Kidney (tissue), 14 donors: ENCODE results near the gene SHLD1. TPM values are rescaled to one million over a fixed set of nuclear protein-coding genes. Genes with fewer than 3 reads are reported as not detected.

Source experiments
- DNase-seq, 5 donors: peaks; one replicate each; pipeline ENCODE4 v3.0.0-alpha.2; 2013 to 2020
- FAIRE-seq: peaks from 2 replicates; lab custom pipeline; 2012; peaks lifted over from hg19 to GRCh38; lab: Jason Lieb, UNC
- H3K27ac ChIP-seq, 2 donors: one replicate each; pipeline ENCODE4 v1.7.0; 2013; ENCODE audit warnings: low read depth in 2 of 2, low read length in 2 of 2, inconsistent platforms in 1 of 2
- H3K27me3 ChIP-seq: one replicate; pipeline ENCODE4 v1.7.1; 2013; ENCODE audit warnings: low read length, inconsistent platforms; ENCODE audit not compliant: control insufficient read depth, insufficient read depth
- H3K36me3 ChIP-seq, 3 donors: one replicate each; pipeline versions ENCODE4 v1.7.0 to v1.7.1; 2013; ENCODE audit warnings: low read length in 3 of 3, control low read depth in 1 of 3, inconsistent platforms in 1 of 3; ENCODE audit not compliant: insufficient read depth in 3 of 3, control insufficient read depth in 2 of 3
- H3K4me1 ChIP-seq, 3 donors: one replicate each; pipeline versions ENCODE4 v1.7.0 to v1.7.1; 2013; ENCODE audit warnings: low read length in 3 of 3, inconsistent platforms in 1 of 3, low read depth in 1 of 3; ENCODE audit not compliant: control insufficient read depth in 2 of 3, insufficient read depth in 2 of 3
- H3K4me3 ChIP-seq, 3 donors: one replicate each; pipeline versions ENCODE4 v1.7.0 to v1.8.1; 2013; ENCODE audit warnings: low read length in 3 of 3, control low read depth in 1 of 3, inconsistent platforms in 1 of 3
- H3K9ac ChIP-seq, 3 donors: one replicate each; pipeline versions ENCODE4 v1.7.0 to v1.7.1; 2013; ENCODE audit warnings: low read length in 3 of 3, control low read depth in 1 of 3, inconsistent platforms in 1 of 3
- H3K9me3 ChIP-seq, 3 donors: one replicate each; pipeline versions ENCODE4 v1.7.0 to v1.7.1; 2013; ENCODE audit warnings: low read length in 3 of 3, control low read depth in 1 of 3, inconsistent platforms in 1 of 3; ENCODE audit not compliant: control insufficient read depth in 2 of 3, insufficient read depth in 1 of 3
- CTCF ChIP-seq: IDR thresholded peaks from 3 replicates; pipeline ENCODE4 v1.5.1; 2012; ENCODE audit warnings: mild to moderate bottlenecking, moderate library complexity, borderline replicate concordance; ENCODE audit not compliant: insufficient read depth; ENCODE audit errors: extremely low read depth
- intact Hi-C: fragments of 100-400 bp; cut with DNase I; formaldehyde crosslinking; loops from one replicate; pipeline ENCODE4 v1.11.1; 2022
- polyA plus RNA-seq: library from polyadenylated mRNA; stranded (reverse); fragments of 350-450 nt; fragmentation: Illumina TruSeq; extraction: RNeasy Lipid Tissue Mini Kit (QIAGEN cat#74804); gene quantifications from one replicate; pipeline ENCODE4 v1.2.3, GENCODE V29; 2014; ENCODE audit warnings: low read depth, low replicate concordance; ENCODE audit not compliant: insufficient read depth
- total RNA-seq: library from RNA; stranded (reverse); fragmentation: NEBNext Ultra II Directional; extraction: Animal tissue kit (Norgen Biotek cat#: 25700); gene quantifications from one replicate; pipeline ENCODE4 v1.2.1, GENCODE V29; 2021
- donor health status: control.
- donor health status: control.
- donor health status: control.
- donor health status: control.
- donor health status: control.
- donor health status: DM: yes; HTN: yes; CAD: no.
- donor health status: Normal renal cell carcinoma (clear cell type).

SHLD1 gene
- total and polyA plus RNA-seq, 2 donors from 2014 or later: 6.1 to 7.2 TPM

GRCh38 chr20:5887386-5887785 is 137.2 kb downstream of the SHLD1 start:
- no peak for TF ChIP-seq CTCF
- Histone ChIP-seq H3K4me1 (peaks cover 0 to 6% (median 4%) of the 10 kb centered on the region in 3 donors), H3K9me3 (no peaks in the 10 kb centered on the region), H3K27ac (no peak overlapping the region), H3K9ac (no peak overlapping the region), H3K4me3 (no peak overlapping the region), H3K27me3 (no peaks in the 10 kb centered on the region), H3K36me3 (no peaks in the 10 kb centered on the region)
- intact Hi-C loops: no loop called here
- FAIRE-seq: no peak
- DNase-seq: no peak

GRCh38 chr20:5888041-5888440 is 137.8 kb downstream of the SHLD1 start:
- no peaks in the 10 kb centered on the region for H3K9me3 ChIP-seq
- intact Hi-C loops: no loop called here
- no peaks in the 10 kb centered on the region for H3K27me3 ChIP-seq
- no peak overlapping the region for H3K27ac ChIP-seq
- no peak overlapping the region for H3K4me3 ChIP-seq
- no peak for FAIRE-seq
- H3K4me1 ChIP-seq: peaks cover 0 to 6% (median 4%) of the 10 kb centered on the region in 3 donors
- no peaks in the 10 kb centered on the region for H3K36me3 ChIP-seq
- no peak for TF ChIP-seq CTCF
- peak in 1 of 5 donors; percentile 17 for DNase-seq
- no peak overlapping the region for H3K9ac ChIP-seq

GRCh38 chr20:5890773-5891441 is 140.7 kb downstream of the SHLD1 start:
- no peak for FAIRE-seq
- H3K4me1 ChIP-seq: no peaks in the 10 kb centered on the region

More at GRCh38 chr20:5890773-5891441, 140.7 kb downstream of the SHLD1 start:
- intact Hi-C loops: no loop called here
- Histone ChIP-seq H3K27ac (no peak overlapping the region), H3K27me3 (no peaks in the 10 kb centered on the region), H3K9me3 (no peaks in the 10 kb centered on the region), H3K4me3 (no peak overlapping the region), H3K36me3 (no peaks in the 10 kb centered on the region), H3K9ac (no peak overlapping the region)
- DNase-seq: peak in 3 of 5 donors; percentile 53 to 64 (median 55)
- no peak for TF ChIP-seq CTCF
